GM19463 (cell line): Measurements from ENCODE around the gene PRIMA1.

Experiments used
- ATAC-seq: cut with Tn5 transposase; IDR thresholded peaks from one replicate; pipeline ENCODE4 v1.9.1; 2021; ENCODE audit warnings: mild to moderate bottlenecking, moderate library complexity; ENCODE audit not compliant: unreplicated experiment

PRIMA1 gene

DNA sequence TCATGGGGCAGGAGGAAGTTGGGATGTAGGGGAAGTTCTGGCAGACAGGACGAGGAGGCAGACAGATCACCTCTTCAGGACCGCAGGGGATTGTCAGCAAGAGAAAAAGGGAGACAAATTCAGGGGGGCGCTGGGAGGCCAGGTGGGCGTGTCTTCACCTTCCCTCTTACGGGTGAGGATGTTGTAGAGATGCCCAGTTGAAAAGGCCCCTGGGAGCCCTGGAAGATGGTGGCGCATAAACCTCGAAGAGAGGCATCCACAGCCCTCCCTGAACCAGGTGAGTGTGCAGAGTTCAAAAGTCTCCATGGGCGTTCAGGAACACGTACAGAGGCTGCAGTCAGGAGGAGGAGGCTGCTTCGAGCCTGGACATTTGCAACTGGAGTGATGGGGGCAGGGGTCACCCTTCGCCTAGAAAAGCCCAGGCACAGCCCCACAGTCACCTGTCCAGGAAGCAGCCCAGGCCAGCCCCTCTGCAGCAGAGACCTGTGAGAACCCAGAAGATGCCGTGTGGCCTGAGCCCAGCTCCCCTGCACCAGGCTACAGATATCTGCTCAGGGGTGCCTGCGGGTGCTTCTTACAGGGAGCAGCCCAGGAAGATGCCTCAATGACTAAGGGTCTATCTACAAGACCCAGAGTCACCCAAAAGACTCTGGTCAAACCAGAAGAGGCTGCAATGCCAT, 74.4 kb downstream of the PRIMA1 start:
- no peak for ATAC-seq

DNA sequence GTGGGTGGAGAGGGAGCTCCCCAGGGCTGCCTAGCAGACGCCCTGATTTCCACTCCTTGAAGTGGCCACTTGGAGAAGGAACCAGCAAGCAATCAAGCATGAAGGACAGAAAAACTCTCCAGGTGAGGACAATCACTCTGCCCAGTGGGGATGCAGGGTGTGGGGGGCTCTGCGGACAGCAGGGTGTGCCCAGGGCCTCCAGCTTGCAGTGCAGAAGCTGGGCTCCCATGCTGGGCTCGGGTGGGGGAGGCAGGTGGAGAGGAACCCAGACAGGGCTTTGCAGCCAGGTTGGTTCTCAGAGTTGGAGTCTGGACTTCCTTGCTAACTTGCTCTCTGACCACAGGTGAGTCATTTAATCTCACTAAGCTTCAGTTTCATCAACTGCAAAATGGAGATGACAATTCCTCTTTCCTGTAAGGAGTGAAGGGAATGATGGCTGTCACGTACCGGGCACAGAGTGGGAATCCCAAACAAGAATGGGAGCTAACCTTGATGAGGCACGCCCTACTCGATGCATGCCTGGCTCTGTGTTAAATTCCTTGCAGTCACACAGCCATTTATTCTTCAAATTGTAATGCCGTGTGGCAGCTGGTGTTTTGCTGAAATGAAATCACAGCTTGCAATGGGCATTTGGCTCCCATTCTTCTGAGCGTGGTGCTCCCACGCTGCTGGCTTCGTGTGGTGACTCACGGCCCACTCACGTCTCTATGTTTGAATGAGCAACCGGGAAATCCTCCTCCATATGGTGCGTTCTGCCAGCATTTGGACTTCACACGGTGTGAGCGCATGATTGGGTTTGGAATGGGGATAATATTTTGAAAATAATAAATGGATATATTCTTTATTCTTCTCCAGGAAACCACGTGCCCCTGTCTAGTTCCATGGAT, 75.2 kb downstream of the PRIMA1 start:
- ATAC-seq: no peak

DNA sequence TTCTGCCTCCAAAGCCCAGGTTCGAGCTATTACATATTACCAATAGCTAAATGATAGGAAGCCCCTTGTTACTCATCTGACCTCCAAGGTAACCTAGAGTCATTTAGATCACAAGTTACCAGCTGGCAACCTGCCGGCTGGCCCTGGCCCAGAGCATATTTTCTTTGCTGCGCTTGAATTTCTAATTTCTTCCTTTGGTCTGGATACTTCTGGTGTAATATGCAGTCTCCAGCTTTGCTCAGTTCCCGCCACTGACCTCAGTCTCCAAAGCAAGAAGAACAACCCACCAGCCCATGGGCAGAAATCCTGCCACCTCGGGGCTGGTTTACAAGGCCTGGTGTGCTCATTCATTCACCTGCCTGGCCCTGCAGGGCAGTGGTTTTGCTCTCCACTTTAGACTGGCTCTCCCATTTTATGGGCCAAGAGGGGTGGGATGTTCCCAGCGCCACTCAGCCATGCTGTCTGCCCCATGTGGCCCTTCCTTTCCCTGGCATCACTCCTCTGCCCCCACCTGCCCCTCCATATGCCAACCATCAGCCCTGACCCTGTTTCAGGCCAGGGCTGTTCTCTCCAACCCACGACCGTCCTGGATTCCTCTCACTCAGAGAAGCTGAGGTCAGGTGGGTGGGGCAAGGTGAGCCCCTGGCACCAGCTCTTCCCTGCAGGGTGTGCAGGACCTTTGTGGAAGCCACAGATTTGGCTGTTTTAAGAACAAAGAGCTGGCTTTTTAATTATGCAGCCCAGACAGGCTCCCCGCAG, 76.0 kb downstream of the PRIMA1 start:
- no peak for ATAC-seq

DNA sequence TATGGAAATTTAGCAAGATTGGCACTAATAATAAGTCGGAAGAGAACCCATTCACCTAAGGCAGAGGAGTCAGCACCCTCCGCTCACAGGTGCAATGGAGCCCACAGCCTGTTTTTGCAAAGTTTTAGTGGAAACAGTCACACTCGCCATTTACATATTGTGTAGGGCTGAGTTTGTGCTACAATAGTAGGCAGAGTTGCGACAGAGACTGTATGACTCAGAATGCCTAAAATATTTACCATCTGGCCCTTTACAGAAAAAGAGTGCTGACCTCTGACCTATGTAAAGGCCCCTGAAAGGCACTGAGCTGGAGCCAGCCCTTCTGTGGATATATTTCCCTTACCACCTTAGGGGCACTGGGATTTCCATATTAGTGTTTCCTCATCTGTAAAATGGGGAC, 79.0 kb downstream of the PRIMA1 start:
- no peak for ATAC-seq

DNA sequence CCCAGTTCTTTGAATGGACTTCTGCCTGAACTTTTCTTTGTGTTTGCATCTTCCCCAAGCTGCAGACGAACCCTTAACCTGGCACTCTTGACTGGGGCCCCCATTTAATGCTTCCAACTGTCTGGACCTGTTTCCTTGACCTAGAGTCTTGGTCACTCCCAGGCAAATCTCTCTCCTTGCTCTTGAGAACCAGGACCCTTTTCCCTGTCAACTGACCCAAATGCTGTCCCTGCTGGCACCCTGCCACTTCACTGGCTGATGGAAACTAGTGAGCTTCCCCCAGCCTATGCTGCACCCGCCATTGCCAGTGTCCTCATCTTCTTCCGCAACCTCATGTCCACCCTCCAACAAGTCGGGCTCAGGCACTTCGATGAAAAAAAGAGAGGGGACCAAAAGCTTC, 79.5 kb downstream of the PRIMA1 start:
- no peak for ATAC-seq

DNA sequence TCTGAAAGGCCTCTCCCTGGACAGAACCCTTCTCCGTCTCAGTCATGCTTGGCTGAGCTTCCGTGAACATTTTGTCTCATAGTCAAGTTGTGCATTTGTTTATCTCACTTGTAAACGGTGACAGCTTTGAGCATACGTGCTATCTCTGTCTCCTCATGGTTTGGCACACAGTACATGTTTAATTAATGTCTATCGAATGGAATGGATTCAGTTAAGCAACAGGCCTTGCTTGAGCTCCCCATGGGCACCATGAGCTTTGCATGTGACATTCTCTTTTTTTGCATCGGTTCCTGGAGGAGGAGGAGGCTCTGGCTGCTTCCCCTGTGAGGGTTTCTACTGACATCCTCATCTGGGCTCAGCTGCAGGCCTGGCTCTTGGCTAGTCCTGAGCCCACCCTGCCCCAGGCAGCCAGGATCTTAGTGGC, 80.0 kb downstream of the PRIMA1 start:
- ATAC-seq: no peak

DNA sequence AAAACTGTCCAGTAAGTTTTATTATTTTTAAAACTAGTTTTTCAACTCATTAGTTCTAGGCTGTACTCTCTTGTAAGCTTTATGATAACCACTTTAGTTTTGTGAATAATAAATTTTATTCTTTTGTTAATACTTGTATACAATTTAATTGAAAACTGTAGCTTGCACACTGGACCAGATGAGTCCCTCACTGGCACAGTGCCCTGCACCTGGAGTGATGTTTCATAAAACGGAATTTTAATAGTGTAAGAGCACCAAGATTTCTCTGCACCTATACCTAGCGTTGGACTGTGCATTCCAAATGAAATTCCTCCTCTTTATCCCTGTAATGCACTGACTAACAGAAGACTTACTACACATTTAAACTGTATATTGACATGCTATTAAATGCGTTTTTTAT, 80.8 kb downstream of the PRIMA1 start:
- ATAC-seq: no peak

DNA sequence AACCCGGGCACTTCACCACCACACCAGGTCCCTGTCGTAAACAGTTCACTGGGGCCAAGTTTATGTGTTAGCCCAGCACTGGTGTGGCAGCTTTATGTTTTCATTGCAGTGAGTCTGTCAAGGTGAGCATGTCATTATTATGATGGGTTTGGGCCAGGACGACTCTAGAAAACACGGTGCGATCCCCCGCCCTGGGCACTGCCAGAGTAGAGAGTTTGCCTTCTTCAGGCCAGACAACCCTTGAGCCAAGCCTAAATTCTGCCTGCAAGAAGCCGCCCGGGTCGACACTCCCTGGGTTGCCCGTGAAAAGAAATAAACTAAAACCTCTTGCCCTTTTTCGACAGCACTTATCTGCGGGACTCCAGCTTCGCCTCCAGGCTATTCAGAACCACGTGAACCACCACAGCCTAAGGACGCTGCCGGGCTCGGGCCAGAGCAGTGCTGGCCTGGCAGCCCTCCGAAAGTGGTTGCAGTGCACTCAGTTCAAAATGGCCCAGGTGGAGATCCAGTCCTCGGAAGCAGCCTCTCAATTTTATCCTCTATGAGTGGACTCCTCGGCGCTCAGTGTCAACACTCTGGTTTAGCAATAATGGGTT, 81.8 kb downstream of the PRIMA1 start:
- no peak for ATAC-seq

DNA sequence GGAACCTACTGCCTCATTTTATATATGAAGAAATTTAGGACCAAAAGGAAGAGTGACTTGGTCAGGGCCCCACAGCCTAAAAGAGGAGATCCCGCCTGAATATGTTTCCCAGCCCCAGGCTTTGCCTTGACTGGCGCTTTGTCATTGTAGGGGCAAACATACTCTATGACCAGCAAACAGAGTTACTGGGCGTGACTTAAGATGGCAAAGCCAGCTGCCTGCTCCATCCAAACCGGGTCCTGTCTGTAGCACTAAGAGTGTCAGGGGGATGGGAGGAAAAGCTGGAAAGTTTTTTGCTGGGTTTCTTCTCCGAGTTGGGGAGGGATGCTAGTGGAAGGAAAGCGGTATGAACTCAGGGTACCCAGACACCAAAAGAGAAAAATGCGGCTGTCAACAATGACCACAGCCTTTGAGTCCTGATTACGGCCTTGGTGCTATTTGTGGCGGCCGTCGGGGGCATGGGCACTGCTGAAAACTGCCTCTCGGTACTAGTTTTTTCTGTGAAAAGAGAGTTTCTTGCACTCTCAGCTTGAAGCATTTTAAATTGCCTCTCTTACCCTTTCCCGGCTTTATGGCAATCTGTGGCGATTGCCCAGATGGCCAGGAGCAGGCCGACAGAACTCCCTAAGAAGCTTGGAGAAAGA, 82.7 kb downstream of the PRIMA1 start:
- no peak for ATAC-seq

DNA sequence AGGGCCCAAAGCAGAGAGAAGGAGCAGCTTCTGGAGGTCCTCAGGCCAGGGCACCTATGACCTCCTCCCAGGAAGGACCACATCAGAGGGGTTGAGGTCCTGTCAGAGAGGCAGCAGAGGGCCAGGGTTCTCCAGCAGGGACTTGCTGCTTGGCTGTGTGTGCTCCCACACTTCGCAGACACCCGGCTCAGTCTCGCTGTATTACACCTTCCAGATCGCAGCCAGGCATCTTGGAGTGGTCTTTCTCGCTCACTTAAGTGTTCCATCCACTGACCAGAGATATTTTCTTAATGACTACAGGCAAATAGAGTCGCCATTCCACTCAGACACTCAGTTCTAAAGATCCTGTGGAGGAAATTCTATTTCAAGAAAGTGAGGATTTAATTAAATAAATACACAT, 84.3 kb downstream of the PRIMA1 start:
- no peak for ATAC-seq

DNA sequence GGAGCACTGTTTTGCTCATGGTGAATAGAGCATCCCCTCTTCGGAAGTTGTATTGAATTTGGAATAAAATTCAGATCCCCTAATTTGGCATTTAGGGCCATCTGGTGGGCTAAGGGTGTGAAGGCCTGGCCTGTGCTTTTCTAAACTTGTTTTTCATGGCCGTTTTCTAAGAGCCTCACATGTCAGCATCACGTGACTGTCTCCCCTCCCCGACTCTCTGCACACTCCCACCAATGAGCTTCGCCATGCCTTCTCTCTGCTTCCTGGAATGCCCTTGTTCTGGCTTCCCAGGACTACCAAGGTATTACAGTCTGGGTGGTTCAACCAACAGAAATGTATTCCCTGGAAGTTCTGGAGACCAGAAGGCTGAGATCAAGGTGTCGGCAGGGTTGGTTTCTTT, 85.3 kb downstream of the PRIMA1 start:
- ATAC-seq: no peak

DNA sequence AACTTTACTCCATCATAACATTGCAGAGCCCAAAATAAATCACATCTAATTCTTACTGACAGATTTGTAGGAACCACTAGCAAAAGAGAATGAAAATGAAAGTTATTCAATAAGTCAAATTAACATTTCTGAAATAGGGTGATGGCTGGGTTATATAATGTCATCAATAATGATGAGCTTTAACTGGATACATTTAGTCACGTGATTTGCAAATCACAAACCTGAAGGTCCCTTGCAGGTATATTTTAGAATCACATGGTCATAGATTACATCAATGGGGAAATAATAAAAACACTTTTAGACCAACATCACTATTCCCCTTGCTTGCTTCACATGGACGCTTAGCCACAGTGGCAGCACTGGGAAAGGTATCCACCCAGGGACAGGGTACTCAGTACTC, 86.7 kb downstream of the PRIMA1 start:
- ATAC-seq: no peak

DNA sequence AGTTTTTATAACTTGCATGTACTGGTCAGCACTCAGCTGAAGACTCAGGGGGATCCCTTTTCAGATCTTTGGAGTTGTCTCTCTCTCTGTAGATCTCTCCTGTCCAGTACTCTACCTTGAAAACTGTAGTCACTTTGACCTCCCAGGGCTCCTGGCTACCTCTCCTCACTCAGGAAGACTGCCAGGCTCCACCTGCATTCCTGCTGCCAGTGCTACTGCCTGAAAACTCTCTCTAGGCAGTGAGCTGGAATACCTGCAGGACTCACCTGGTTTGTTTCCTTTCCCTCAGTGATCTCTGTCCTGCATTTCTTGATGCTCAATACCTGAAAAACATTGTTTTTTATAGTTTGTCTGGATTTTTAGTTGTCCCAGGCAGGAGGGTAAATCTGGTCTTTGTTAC, 87.4 kb downstream of the PRIMA1 start:
- ATAC-seq: no peak

DNA sequence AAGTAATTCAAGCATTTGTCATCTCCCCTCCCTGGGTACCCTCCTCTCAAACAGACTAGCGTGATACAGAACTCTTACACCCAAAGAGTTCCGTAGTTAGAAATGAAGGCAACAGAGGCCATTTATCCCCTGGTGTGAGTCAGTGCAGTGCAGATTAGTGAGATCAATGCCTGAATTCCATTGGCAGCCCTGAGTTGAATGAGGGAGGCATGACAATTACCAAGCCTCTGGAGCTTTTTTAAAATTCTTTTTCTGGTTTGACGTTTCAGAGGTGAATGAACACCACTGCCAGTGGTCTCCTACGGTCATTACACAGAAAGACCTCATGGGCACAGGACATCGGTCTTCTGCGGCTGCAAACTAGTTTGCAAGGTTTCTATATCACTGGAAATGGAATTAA, 94.4 kb downstream of the PRIMA1 start:
- ATAC-seq: no peak

DNA sequence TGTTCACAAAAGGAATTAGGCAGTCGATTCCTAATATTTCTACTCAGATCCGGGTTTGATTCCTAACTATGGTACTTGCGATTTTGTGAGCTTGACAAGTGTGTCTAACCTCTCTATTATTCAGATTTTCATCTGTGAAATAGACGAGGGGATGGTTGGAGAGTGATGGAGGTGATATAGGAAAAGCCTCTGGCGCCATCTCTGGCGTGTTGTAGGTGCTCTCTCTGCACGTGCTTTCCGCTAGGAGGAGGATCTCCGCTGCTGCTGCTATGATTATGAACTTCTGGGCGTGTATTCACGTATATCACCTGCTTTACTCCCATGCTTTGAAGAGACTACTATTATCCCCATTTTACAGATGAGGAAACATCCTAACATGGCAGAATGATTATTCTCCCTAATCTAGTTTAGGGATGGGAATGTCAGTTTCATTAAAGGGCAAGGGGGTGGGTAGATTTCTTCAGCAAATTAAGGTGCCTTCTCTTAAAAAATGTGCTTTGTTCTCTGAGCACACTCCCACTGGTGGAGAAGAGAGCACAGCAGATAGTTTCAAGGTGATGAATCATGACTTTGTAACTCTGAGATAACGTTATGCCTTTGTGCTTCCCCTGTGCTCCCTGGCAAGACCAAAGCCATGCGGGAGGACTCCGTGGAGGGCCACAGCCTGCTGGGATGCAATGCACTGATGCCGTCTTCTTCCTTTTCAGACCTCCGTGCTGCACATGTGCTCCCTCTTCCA, 97.1 kb downstream of the PRIMA1 start:
- ATAC-seq: no peak

DNA sequence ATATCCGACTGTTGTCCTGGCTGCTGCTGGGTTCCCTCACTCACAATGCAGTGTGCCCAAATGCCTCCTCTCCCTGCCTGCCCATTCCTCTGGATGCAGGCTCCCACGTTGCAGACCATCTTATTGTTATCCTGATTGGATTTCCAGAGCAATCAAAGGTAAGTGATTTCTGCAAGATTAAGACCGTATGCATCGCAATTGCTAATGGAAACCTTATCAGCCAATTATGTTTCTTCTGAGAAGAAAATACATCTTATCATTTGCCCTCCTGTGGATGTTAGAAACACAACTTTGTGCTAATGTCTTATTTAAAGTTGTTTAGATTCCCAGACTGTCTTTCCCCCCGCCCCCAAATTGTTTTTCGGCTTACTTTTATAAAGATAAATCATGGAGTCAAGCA, 98.1 kb downstream of the PRIMA1 start:
- no peak for ATAC-seq

DNA sequence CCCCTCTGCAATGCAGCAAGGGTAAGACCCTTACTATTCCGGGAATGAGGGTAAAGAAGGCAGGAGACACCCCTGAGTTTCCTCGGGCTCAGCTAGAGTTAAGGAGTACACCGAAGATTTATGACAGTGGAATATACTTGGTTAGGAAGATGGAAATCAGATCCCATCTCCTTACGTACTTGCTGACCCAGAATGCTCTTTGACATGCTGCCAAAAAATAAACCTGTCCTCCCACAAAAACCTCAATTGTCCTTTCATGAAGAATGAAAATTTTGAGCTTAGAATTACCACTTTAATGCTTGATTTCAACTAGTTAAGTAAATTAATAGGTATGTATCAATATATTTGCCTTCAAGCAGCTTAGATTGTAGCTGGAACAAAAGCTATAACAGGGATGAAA, 99.5 kb downstream of the PRIMA1 start:
- no peak for ATAC-seq

DNA sequence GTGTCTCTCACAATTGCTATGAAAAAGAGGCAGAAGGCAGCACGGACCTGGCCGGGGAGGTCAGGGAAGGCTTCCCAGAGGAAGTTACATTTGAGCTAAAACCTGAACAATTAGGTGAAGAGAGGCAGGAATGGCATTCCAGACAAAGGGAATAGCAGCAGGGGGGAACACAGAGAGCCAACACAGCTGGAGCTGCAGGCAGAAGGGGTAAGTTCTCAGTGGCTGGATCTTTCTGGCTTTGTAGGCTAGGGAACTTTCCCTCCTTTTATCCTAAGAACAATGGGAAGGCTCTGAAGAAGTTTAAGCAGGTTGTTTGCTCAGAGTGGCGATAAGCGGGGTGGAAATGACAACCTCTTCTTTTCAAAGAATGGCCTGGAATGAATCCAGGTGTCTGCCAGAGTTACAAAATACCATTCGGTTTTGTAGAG, 100.0 kb downstream of the PRIMA1 start:
- no peak for ATAC-seq

DNA sequence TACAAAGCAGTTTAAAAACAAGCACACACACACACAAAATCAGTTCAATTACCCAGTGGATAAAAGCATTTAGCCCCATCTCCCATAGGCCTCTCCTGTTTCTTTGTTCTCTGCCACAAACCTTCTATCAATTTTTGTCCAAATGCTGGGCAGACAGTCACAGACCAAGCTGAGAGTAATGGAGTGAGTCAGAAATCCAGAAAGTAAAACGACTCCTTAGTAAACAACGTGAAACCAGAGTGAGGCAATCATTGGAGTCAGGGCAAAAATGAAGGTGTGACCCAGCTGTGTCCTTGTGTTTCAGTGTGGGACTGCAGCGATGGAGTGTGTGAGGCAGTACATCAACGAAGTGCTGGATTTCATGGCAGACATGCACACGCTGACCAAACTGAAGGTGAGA, 102.0 kb downstream of the PRIMA1 start:
- ATAC-seq: no peak
